ENCODE results near the gene MUC4. TPM values are rescaled to one million over a fixed set of nuclear protein-coding genes. Genes with fewer than 3 reads are reported as not detected.

The MUC4 gene
- total and polyA plus RNA-seq, 3 experiments from 2014 or later, result 0.24 to 0.35 TPM; not detected in 1

DNA sequence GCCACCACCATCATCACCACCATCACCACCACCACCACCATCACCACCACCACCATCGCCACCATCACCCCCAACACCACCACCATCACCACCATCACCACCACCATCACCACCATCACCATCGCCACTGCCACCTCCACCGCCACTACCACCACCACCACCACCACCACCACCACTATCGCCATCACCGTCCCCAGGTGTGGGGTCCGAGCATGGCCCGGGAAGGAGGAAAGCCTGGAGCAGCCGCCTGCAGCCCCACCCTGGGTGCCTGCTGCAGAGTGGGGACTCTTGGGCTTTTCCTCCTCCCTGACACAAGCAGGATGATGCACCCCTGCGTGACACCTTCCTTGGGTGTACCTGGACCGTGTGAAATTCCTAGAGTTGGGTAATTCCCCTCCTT, 43.9 kb downstream of the MUC4 start:
- H3K4me3 ChIP-seq (ENCODE audit: low read length), result no peak overlapping the region
- Mint-ChIP-seq H3K27ac (no peak overlapping the region), H3K27me3 (peaks cover 3 to 16% of the 10 kb centered on the region in 2 donors), H3K4me1 (no peaks in the 10 kb centered on the region), H3K4me3 (no peak overlapping the region), H3K36me3 (no peaks in the 10 kb centered on the region), H3K9me3 (no peaks in the 10 kb centered on the region)
- no peaks in the 10 kb centered on the region for H3K36me3 ChIP-seq (ENCODE audit: insufficient read depth, low read length)
- no peaks in the 10 kb centered on the region for H3K27me3 ChIP-seq (ENCODE audit: insufficient read depth, low read length, poor library complexity, severe bottlenecking)
- no peak overlapping the region for H3K27ac ChIP-seq (ENCODE audit: low read depth, low read length)
- no peaks in the 10 kb centered on the region for H3K4me1 ChIP-seq (ENCODE audit: insufficient read depth, low read length)
- no peak for DNase-seq
- CTCF ChIA-PET, result no interaction called here
- H3K9me3 ChIP-seq (ENCODE audit: low read length), result no peaks in the 10 kb centered on the region
- POLR2A ChIA-PET, result no interaction called here

DNA sequence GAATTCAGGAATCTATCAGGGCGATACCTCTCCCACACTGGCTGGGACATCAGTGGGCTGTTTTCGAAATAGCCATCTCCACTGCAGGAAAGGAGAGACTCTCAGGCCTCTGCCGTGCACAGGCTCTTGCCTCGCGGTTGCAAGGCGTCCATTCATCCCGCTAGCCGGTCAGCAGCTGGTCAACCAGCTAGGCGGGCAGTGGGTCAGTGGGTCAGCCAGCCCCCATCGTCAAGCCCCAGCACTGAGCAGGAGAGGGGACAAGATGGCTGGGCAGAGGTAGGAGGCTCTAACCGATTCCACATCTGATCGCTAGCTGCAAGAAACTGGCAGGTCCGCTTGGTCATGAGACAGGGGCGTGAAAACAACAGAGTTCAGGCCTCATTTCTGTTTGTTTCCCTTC, 45.1 kb downstream of the MUC4 start:
- H3K4me1 Mint-ChIP-seq, result no peaks in the 10 kb centered on the region
- no peak overlapping the region for H3K27ac Mint-ChIP-seq
- H3K4me3 ChIP-seq (ENCODE audit: low read length), result no peak overlapping the region
- H3K9me3 Mint-ChIP-seq, result no peaks in the 10 kb centered on the region
- peaks cover 5 to 16% of the 10 kb centered on the region in 2 donors for H3K27me3 Mint-ChIP-seq
- POLR2A ChIA-PET, result no interaction called here
- H3K9me3 ChIP-seq (ENCODE audit: low read length), result no peaks in the 10 kb centered on the region
- H3K4me3 Mint-ChIP-seq, result no peak overlapping the region
- H3K27me3 ChIP-seq (ENCODE audit: insufficient read depth, low read length, poor library complexity, severe bottlenecking), result no peaks in the 10 kb centered on the region
- no peaks in the 10 kb centered on the region for H3K36me3 ChIP-seq (ENCODE audit: insufficient read depth, low read length)
- no peaks in the 10 kb centered on the region for H3K4me1 ChIP-seq (ENCODE audit: insufficient read depth, low read length)
- no peak for DNase-seq
- CTCF ChIA-PET, result no interaction called here
- H3K27ac ChIP-seq (ENCODE audit: low read depth, low read length), result no peak overlapping the region
- H3K36me3 Mint-ChIP-seq, result no peaks in the 10 kb centered on the region

DNA sequence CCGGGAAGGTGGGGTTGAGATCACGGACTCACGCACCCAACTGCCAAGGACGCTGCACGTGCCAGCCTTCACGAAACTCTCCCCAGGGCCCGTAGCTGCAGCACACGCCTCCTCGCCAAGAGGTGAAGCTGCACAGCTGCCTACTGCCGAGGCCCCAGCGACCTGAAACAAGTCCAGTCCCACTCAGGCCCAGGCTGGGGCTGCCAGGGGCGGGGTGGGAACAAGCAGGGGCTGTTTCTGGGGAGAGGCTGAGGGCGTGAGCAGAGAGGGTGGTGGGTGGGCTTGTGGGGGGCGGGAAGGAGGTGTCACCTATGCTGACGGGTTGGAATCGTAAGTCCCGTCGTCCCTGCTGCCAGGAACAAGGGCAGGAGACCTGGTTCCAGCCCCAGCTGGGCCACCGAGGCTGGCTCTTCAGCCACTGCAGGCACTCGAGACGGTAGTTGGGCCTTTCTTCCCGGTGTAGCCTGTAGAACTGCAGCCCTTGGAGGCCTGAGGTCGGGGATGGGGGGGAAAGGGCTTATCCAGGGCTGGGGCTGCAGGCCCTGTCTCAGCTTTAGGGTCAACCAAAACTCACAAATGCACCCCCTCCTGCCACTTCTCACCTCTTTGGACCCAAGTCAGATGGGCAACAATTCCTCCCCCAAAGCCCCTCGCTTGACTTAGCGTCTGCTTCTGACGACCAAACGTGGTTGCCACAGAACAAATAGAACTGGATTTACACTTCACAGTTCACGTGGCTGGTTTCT, 46.6 kb downstream of the MUC4 start:
- no peaks in the 10 kb centered on the region for H3K4me1 Mint-ChIP-seq
- no peaks in the 10 kb centered on the region for H3K36me3 Mint-ChIP-seq
- ChIA-PET CTCF (no interaction called here), POLR2A (no interaction called here)
- Histone ChIP-seq H3K4me3 (ENCODE audit: low read length) (no peak overlapping the region), H3K27ac (ENCODE audit: low read depth, low read length) (no peak overlapping the region), H3K9me3 (ENCODE audit: low read length) (no peaks in the 10 kb centered on the region), H3K4me1 (ENCODE audit: insufficient read depth, low read length) (no peaks in the 10 kb centered on the region), H3K36me3 (ENCODE audit: insufficient read depth, low read length) (no peaks in the 10 kb centered on the region), H3K27me3 (ENCODE audit: insufficient read depth, low read length, poor library complexity, severe bottlenecking) (no peaks in the 10 kb centered on the region)
- no peak overlapping the region for H3K4me3 Mint-ChIP-seq
- peaks cover 12 to 29% of the 10 kb centered on the region in 2 donors for H3K27me3 Mint-ChIP-seq
- no peak for DNase-seq
- H3K9me3 Mint-ChIP-seq, result no peaks in the 10 kb centered on the region
- H3K27ac Mint-ChIP-seq, result no peak overlapping the region

DNA sequence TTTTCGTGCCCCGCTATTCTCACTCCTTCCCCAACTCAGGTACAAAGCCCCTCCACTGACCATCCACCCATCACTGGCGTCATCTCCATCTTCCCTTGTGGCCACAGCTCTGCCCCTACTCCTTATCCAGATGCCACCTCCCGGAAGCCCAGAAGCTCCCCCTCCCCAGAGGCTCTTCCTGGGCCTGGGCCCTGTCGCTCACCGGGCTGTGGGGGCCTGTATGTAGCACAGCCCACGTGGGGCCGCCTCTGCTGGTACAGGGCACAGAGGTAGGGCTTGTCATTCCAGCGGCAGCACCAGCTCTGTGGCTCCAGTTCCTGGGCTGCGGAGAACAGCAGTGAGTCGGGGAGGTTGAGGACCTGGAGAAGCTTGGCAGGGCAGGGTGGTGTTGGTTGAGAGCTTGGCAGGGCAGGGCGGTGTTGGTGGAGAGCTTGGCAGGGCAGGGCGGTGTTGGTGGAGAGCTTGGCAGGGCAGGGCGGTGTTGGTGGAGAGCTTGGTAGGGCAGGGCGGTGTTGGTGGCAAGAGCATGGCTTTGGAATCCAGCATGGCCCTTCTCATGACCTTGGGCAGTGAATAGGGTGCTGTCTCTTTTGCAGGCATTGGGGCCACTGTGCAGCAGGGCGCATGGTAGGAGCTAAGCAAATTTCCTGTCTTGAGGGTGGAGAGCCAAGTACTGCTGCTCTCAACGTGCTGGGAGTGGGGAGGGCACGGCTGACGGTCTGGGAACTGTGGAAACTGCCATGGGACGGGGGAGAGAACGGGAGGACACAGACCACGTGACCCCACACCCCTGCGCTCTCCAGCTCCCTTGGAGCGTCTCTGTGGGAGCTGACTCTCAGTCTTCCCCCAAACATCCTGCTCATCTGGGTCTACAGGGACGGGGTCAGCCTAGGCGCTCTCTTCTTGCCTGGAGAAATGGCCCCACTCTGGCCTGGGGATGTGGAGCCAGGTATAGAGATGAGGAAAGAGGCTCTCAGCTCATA, 47.6 kb downstream of the MUC4 start:
- no peaks in the 10 kb centered on the region for H3K9me3 Mint-ChIP-seq
- peak overlapping the region in 2 of 8 donors; percentile 19 to 24 for H3K27ac Mint-ChIP-seq
- no peak for DNase-seq

DNA sequence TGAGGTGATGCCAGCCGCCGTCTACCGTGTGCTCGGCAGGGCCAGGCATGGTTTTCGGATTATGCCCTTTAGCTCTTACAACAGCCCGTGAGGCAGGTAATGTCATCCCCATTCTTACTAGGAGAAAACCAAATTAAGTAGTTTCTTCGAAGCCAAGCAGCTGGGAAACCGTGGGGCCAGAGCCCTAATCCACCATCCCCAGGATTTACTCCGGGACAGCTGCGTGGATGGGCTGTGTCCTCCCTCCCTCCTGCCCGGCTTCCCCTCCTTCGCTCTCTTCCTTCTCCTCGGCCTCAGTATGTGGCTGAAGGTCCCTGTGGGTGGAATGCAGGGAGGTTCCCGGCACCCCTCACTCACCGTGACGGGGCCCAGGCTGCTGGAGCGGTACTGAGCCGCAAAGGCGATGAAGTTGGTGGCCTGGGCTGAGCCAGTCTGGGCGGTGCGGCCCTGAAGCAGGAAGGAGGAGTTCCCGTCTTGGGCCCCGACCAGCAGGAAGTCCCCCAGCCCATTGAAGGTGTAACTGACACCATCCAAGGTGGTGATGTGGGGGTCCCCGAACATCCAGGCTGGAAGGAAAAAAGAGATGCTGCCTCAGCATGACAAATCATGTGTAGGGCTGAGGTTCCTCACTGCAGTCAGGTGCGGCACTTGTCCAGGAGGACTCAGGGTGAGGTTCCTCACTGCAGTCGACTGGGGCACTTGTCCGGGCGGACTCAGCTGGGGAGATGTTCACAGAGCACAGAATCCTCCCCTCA, 48.5 kb downstream of the MUC4 start:
- no peaks in the 10 kb centered on the region for H3K36me3 ChIP-seq (ENCODE audit: insufficient read depth, low read length)
- no peaks in the 10 kb centered on the region for H3K36me3 Mint-ChIP-seq
- peaks cover 12 to 44% of the 10 kb centered on the region in 2 donors for H3K27me3 Mint-ChIP-seq
- no peak overlapping the region for H3K27ac ChIP-seq (ENCODE audit: low read depth, low read length)
- H3K27me3 ChIP-seq (ENCODE audit: insufficient read depth, low read length, poor library complexity, severe bottlenecking), result no peaks in the 10 kb centered on the region
- no peaks in the 10 kb centered on the region for H3K4me1 ChIP-seq (ENCODE audit: insufficient read depth, low read length)
- no peak overlapping the region for H3K4me3 Mint-ChIP-seq
- no peak overlapping the region for H3K4me3 ChIP-seq (ENCODE audit: low read length)
- CTCF ChIA-PET, result no interaction called here
- no peaks in the 10 kb centered on the region for H3K4me1 Mint-ChIP-seq
- H3K27ac Mint-ChIP-seq, result no peak overlapping the region
- no peaks in the 10 kb centered on the region for H3K9me3 Mint-ChIP-seq
- DNase-seq, result no peak
- no peaks in the 10 kb centered on the region for H3K9me3 ChIP-seq (ENCODE audit: low read length)
- POLR2A ChIA-PET, result no interaction called here

More for the DNA sequence above, 47.6 kb downstream of the MUC4 start:
- H3K9me3 ChIP-seq (ENCODE audit: low read length), result no peaks in the 10 kb centered on the region
- CTCF ChIA-PET, result no interaction called here
- H3K36me3 ChIP-seq (ENCODE audit: insufficient read depth, low read length), result no peaks in the 10 kb centered on the region
- no peaks in the 10 kb centered on the region for H3K4me1 ChIP-seq (ENCODE audit: insufficient read depth, low read length)
- no peaks in the 10 kb centered on the region for H3K27me3 ChIP-seq (ENCODE audit: insufficient read depth, low read length, poor library complexity, severe bottlenecking)
- Mint-ChIP-seq H3K36me3 (no peaks in the 10 kb centered on the region), H3K27me3 (peaks cover 12 to 39% of the 10 kb centered on the region in 2 donors), H3K4me3 (no peak overlapping the region), H3K4me1 (no peaks in the 10 kb centered on the region)
- no peak overlapping the region for H3K4me3 ChIP-seq (ENCODE audit: low read length)
- POLR2A ChIA-PET, result no interaction called here
- no peak overlapping the region for H3K27ac ChIP-seq (ENCODE audit: low read depth, low read length)

DNA sequence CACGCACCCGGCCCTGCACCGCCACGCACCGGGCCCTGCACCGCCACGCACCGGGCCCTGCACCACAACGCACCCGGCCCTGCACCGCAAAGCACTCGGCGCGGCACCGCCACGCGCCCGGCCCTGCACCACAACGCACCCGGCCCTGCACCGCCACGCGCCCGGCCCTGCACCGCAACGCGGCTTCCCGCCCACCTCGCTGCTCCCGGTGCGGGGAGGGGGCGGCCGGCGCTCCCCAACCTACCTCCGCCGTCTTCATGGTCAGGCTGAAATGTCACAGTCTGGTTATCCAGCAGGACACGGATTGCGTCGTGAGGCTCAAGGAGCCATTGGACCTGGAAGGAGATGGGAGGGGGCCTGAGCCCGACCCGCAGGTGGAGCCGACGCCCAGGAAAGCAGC, 49.1 kb downstream of the MUC4 start:
- ChIA-PET POLR2A (no interaction called here), CTCF (no interaction called here)
- Mint-ChIP-seq H3K27ac (no peak overlapping the region), H3K9me3 (no peaks in the 10 kb centered on the region), H3K27me3 (peaks cover 18 to 49% of the 10 kb centered on the region in 2 donors), H3K4me3 (no peak overlapping the region), H3K4me1 (peaks cover 0 to 2% (median 0%) of the 10 kb centered on the region in 3 donors), H3K36me3 (no peaks in the 10 kb centered on the region)
- H3K9me3 ChIP-seq (ENCODE audit: low read length), result no peaks in the 10 kb centered on the region
- no peak overlapping the region for H3K4me3 ChIP-seq (ENCODE audit: low read length)
- H3K27me3 ChIP-seq (ENCODE audit: insufficient read depth, low read length, poor library complexity, severe bottlenecking), result peaks cover 3% of the 10 kb centered on the region
- no peak overlapping the region for H3K27ac ChIP-seq (ENCODE audit: low read depth, low read length)
- no peak for DNase-seq
- H3K36me3 ChIP-seq (ENCODE audit: insufficient read depth, low read length), result no peaks in the 10 kb centered on the region
- no peaks in the 10 kb centered on the region for H3K4me1 ChIP-seq (ENCODE audit: insufficient read depth, low read length)

DNA sequence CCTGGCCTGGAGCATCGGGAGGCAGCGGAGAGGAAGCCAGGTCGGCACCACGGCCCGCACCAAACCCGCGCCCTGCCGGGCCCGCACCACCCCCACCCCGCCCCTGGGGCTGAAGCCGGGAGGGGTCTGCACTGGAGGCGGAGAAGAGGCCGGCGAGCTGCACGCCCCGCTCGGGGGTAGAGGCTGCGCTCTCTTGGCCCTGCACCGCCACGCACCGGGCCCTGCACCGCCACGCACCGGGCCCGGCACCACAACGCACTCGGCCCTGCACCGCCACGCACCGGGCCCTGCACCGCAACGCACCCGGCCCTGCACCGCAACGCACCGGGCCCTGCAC, 49.5 kb downstream of the MUC4 start:
- Mint-ChIP-seq H3K4me3 (no peak overlapping the region), H3K27ac (no peak overlapping the region), H3K9me3 (no peaks in the 10 kb centered on the region), H3K27me3 (peaks cover 20 to 51% of the 10 kb centered on the region in 2 donors), H3K4me1 (peaks cover 0 to 3% (median 0%) of the 10 kb centered on the region in 3 donors), H3K36me3 (no peaks in the 10 kb centered on the region)
- Histone ChIP-seq H3K27me3 (ENCODE audit: insufficient read depth, low read length, poor library complexity, severe bottlenecking) (peaks cover 3% of the 10 kb centered on the region), H3K9me3 (ENCODE audit: low read length) (no peaks in the 10 kb centered on the region), H3K4me3 (ENCODE audit: low read length) (no peak overlapping the region), H3K36me3 (ENCODE audit: insufficient read depth, low read length) (no peaks in the 10 kb centered on the region), H3K27ac (ENCODE audit: low read depth, low read length) (no peak overlapping the region), H3K4me1 (ENCODE audit: insufficient read depth, low read length) (no peaks in the 10 kb centered on the region)
- POLR2A ChIA-PET, result no interaction called here
- CTCF ChIA-PET, result no interaction called here
- no peak for DNase-seq
